ENCODE results near the gene CXCR5.
A peak's percentile ranks its signal among the peaks of the same experiment; 100 is the strongest.

The CXCR5 gene

DNA sequence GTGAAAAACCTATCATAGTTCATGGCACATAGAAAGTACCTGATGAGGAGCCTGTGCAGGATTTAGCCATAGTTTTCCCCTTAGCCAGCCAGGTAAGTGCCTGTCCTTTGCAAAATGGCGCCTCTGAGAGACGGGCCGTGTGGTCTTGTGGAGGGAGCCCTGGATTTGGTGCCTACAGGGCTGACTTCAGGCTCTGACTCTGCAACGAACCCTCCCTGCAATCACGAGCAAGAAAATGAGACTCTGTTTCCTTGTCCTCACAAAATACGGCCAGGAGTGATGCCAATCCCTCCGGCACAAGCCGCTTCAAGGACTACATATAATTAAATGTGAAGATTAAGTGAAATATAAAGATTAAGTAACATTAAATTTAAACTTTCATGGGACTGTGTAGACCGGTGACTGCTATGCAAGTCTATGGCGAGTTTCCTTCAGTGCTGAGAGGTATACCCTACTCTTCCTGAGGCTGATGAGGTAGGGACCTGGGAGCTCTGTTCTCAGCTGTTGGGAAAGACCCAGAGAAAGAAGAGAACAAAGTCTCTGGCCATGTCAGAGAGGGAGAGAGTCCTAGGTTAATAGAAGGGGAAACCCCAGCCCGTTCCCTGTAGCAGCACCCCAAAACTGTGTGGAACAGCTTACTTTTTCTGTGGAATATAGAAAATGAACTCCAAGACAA, 6.1 kb upstream of the CXCR5 start:
- no peak for DNase-seq

DNA sequence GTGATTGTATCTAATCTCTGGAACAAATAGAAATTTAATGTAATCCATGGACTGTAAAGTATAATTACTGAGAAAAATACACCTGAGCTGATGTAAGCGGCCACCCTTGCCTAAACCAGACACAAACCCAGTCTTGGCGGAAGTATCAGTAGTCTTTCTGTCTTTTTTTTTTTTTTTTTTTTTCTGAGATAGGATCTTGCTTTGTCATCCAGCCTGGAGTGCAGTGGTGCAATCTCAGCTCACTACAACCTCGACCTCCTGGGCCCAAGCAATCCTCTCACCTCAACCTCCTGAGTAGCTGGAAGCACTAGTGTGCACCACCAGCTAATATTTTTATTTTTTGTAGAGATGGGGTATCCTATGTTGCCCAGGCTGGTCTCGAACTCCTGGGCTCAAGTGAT, 5.5 kb upstream of the CXCR5 start:
- DNase-seq: no peak

DNA sequence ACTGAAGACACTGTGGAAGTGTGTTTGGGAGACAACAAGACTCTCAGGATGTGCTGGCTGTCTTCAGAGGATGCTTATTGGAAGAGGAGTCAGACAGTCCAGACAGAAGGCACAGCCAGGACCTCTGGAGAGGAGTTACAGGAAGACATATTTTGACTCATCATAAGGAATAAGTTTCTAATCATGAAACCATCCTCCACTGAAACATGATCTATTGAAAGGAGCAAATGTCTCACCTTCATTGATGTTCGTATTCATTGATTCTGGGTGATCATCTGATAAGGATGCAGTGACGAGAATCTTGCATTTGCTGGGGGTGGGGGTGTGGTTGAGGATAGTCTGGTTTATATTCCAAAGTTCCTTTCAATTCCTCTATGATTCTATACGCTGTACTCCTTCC, 2.5 kb upstream of the CXCR5 start:
- DNase-seq: no peak

DNA sequence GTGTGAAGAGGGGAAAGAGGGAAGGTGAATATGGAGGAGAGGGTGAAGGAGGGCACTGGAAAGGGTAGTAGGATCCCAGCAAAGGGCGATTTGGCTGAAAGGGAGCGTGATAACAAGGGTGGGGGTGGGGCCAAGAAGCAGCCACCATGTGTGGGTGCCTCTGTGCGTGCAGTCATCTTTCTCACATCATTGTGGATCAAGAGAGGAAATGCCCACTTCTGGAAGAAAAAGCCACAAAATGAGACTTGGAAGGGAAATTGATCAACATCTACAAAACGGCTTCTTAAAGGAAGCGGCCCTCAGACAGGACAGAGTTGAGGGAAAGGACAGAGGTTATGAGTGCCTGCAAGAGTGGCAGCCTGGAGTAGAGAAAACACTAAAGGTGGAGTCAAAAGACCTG, 1.2 kb upstream of the CXCR5 start:
- peak; percentile 65 to 76 for DNase-seq

GRCh38 chr11:118883004-118883367, 706 bp upstream of the CXCR5 start:
- DNase-seq: no peak

- no peak for DNase-seq
These were observed 1.2 kb downstream of the CXCR5 start for GRCh38 chr11:118884875-118885274.

GRCh38 chr11:118885319-118885718, 1.6 kb downstream of the CXCR5 start:
- DNase-seq: no peak

DNA sequence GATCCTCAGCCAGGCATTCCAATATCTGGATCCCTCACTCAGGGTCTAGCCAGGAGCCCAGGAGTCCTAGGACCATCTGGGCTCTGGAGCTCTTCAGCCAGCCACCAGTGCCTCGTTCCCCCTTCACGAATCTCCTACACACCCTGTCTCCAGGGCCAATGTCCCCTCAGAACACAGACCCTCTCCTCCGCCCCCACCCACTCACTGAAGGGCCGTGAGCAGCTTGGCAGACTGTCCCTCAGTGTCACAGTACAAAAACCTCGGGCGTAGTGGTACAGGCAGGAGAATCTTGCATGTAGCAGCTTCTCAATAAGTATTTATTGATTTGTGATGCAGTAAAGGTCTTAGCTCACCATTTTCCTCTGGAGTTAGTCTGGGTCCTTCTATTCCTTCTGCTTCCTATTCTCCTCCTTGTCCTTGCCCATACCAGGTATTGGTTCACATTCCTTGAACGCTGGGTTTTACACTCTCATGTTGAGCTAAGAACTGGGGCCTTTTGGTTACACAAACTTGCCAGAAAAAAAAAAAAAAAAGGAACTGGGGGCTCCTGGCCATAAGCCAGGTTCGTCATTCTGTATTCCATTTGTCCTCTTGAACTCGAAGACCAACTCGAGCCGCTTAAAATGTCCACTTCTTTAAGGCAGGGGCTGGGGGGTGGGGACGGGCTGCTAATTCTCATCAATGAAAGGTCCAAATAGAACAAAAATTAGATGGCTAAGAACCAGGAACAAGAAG, 2.3 kb downstream of the CXCR5 start:
- DNase-seq: no peak

GRCh38 chr11:118886681-118887111, 3.0 kb downstream of the CXCR5 start:
- DNase-seq: no peak

DNA sequence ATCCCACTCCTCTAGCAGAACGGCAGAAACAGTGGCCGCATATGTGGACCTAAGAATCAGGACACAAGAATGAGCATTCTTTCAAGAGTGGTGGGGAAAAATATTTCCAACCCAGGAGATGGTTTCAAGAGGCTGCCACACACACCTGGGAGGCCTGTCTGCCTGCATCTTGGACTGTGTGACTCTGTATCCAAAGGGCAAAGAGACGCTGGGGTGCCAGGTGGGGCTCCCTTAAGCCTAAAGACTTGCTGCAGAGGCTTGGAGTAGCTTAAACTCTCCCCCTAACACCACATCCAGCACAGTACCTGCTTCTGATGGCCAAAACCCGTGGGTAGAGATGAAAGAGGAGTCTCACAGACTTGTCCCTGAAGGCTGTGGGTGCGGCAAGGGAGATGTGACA, 3.5 kb downstream of the CXCR5 start:
- no peak for DNase-seq

DNA sequence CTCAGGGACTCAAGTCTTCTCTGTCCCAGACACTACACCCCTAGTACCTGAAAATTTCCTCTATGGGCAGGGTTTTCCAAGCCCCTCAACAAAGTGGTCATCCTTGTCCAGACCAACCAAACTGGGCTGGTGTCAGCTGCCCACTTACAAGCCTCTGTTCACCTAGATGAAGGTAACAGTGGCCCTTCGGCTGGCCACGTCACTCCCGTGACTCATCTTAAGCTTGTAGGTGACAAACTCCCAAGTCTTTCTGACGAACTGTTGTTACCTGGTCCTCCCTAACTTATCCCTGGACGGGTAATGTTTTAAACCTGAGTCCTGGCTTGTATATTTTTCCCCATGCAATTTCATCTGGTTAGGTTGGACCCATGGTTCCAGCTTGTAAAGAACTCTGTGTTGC, 4.7 kb downstream of the CXCR5 start:
- DNase-seq: no peak

- DNase-seq: no peak
These were observed 6.1 kb downstream of the CXCR5 start for GRCh38 chr11:118889797-118890196.

DNA sequence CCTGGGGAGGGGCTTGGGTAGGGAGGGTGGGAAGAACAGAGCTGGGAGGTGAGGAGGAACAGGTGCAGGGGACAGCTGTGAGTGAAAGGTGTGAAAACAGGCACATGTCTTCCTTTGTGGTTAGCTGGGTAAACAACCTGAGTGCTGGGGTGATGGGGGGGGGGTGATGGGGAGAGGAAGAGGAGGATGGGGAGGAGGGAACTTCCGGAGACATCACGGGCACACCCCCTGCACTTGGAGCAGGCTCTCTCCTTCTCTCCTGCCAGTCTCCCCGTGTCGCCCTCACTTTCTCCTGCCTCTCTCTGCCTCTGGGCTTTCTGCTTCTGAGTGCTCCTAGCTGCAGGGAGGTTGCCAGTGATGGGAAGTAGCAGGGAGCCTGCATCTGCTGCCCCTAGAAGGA, 8.8 kb downstream of the CXCR5 start:
- no peak for DNase-seq

GRCh38 chr11:118892964-118893363, 9.3 kb downstream of the CXCR5 start:
- DNase-seq: no peak

GRCh38 chr11:118893662-118894061, 10.0 kb downstream of the CXCR5 start:
- DNase-seq: no peak

GRCh38 chr11:118894192-118894591, 10.5 kb downstream of the CXCR5 start:
- DNase-seq: no peak

DNA sequence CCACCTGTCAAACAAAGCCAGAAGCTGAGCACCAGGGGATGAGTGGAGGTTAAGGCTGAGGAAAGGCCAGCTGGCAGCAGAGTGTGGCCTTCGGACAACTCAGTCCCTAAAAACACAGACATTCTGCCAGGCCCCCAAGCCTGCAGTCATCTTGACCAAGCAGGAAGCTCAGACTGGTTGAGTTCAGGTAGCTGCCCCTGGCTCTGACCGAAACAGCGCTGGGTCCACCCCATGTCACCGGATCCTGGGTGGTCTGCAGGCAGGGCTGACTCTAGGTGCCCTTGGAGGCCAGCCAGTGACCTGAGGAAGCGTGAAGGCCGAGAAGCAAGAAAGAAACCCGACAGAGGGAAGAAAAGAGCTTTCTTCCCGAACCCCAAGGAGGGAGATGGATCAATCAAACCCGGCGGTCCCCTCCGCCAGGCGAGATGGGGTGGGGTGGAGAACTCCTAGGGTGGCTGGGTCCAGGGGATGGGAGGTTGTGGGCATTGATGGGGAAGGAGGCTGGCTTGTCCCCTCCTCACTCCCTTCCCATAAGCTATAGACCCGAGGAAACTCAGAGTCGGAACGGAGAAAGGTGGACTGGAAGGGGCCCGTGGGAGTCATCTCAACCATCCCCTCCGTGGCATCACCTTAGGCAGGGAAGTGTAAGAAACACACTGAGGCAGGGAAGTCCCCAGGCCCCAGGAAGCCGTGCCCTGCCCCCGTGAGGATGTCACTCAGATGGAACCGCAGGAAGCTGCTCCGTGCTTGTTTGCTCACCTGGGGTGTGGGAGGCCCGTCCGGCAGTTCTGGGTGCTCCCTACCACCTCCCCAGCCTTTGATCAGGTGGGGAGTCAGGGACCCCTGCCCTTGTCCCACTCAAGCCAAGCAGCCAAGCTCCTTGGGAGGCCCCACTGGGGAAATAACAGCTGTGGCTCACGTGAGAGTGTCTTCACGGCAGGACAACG, 11.7 kb downstream of the CXCR5 start:
- DNase-seq: no peak

DNA sequence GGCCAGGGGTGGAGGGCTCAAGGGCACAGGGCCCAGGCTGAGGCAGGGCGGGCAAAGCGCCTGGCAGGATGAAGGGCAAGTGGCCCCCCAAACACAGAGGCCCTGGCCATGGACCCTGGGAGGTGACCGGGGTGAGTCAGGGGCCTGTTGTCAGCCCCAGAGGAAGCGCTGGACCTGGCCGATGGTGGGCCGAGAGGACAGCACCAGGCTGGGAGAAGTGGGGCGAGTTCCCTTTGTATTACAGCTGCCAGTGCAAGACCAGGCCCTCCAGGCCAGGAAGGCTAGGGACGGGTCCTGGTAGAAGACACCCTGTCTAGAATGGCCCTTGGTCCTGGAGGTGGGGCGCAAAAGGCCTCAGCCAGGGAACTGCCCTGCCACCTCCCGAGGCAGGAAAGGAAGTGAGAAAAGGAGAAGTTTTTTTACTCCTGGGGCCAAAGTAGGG, 12.8 kb downstream of the CXCR5 start:
- peak in 1 of 2 experiments; percentile 35 for DNase-seq

- no peak for DNase-seq
These were observed 13.4 kb downstream of the CXCR5 start for GRCh38 chr11:118896921-118897591.

- no peak for DNase-seq
These were observed 14.1 kb downstream of the CXCR5 start for GRCh38 chr11:118897721-118898310.

- no peak for DNase-seq
These were observed 15.0 kb downstream of the CXCR5 start for GRCh38 chr11:118898400-118899295.
